Right cardiac atrium (tissue), 5 donors: ENCODE data around the gene RTN4RL1. TPM values are rescaled to one million over a fixed set of nuclear protein-coding genes. Genes with fewer than 3 reads are reported as not detected.
A peak's percentile ranks its signal among the peaks of the same experiment; 100 is the strongest.

Source experiments
- ATAC-seq, 2 donors: fragments of 200-7000 bp; cut with Tn5 transposase; one replicate each; pipeline versions ENCODE4 v1.8.0 to v1.9.1; 2020; ENCODE audit warnings: moderate library complexity in 2 of 2, mild to moderate bottlenecking in 1 of 2
- DNase-seq, 3 donors: peaks; one replicate each; pipeline ENCODE4 v3.0.0-alpha.2; 2020
- H3K27ac ChIP-seq: one replicate; pipeline ENCODE4 v1.5.1; 2013; ENCODE audit warnings: mild to moderate bottlenecking, low read length, control low read depth, moderate library complexity
- H3K27me3 ChIP-seq: one replicate; pipeline ENCODE4 v1.6.1; 2013; ENCODE audit not compliant: control insufficient read depth, insufficient read depth
- H3K4me1 ChIP-seq: one replicate; pipeline ENCODE4 v1.6.1; 2013; ENCODE audit warnings: low read length; ENCODE audit not compliant: control insufficient read depth, insufficient read depth
- H3K4me3 ChIP-seq: one replicate; pipeline ENCODE4 v1.5.1; 2013; ENCODE audit warnings: low read length, control low read depth
- H3K9me3 ChIP-seq: one replicate; pipeline ENCODE4 v1.6.1; 2013; ENCODE audit warnings: low read length; ENCODE audit not compliant: control insufficient read depth
- WGBS: extraction: QIAGEN DNeasy Blood & Tissue Kit; methylation state at CpG from one replicate; pipeline ENCODE4 v1.1.7; 2013; 5-methylcytosine and 5-hydroxymethylcytosine counted together
- intact Hi-C, 4 donors: fragments of 100-400 bp; cut with DNase I; formaldehyde crosslinking; loops; one replicate each; pipeline versions ENCODE4 v1.11.0 to v1.14.0; 2022 to 2023
- polyA plus RNA-seq: library from polyadenylated mRNA; stranded (reverse); fragments of 200-250 nt; gene quantifications from one replicate; pipeline ENCODE4 v1.2.3, GENCODE V29; 2013
- total RNA-seq, 4 donors: library from RNA; stranded (reverse); fragmentation: NEBNext Ultra II Directional; extraction: Animal tissue kit (Norgen Biotek cat#: 25700); gene quantifications; one replicate each; pipeline ENCODE4 v1.2.1, GENCODE V29; 2021
- donor health status: healthy with polysubstance abuse.
- donor health status: DM: no; HTN: yes; CAD: no.
- donor health status: DM: no; HTN: no; CAD: no.
- donor health status: DM: no; HTN: yes; CAD: no; lungs with severe emphysema.
- donor health status: DM: yes; HTN: yes; CAD: no.

Gene RTN4RL1
- total and polyA plus RNA-seq, 5 donors = 3.9 to 5.7 (median 4.4) TPM

GRCh38 chr17:2053380-2054261 lies 28.5 kb upstream of the RTN4RL1 start:
- peak overlapping the region; percentile 39 for H3K4me3 ChIP-seq
- 6% methylated on average over 84 of the region's 84 CpGs for WGBS
- ATAC-seq = peak; percentile 3 to 20
- no peaks in the 10 kb centered on the region for H3K27me3 ChIP-seq
- intact Hi-C loops = loop anchor here in 3 of 4 donors (2.0 kb wide), 2 partner anchors 185 to 191 kb away; no protein-coding TSS in a partner anchor
- H3K4me1 ChIP-seq = peaks cover 2% of the 10 kb centered on the region
- no peak overlapping the region for H3K27ac ChIP-seq
- peak; percentile 87 to 94 (median 93) for DNase-seq
- H3K9me3 ChIP-seq = no peaks in the 10 kb centered on the region

DNA sequence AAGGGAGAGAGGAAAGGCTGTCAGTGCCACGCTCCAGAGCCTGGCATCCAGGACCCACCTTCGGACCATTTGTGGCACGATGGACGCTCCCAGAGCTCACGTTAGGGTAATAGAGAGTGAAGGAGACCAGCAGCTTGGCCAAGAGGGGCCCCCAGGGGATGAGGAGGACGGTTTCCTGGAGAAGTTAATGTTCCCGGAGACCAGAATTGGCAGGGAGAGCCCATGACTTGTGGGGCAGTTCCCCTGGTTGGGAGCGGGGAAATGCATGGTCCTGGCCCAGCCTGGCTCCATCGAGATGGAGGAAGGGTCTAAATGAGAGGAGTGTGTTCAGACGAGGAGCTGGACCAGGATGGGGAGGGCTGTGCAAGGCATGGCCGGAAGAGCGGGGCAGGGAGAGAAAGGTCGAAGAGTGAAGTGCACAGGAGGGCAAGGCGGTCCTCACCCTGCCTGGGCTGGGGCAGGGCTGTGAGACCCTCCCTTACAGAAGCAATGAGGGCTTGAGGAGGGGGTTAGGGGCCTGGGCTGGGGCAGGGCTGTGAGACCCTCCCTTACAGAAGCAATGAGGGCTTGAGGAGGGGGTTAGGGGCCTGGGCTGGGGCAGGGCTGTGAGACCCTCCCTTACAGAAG lies 26.9 kb upstream of the RTN4RL1 start:
- WGBS = 51% methylated on average over 14 of the region's 14 CpGs
- Histone ChIP-seq H3K27me3 (no peaks in the 10 kb centered on the region), H3K4me1 (peaks cover 2% of the 10 kb centered on the region), H3K4me3 (no peak overlapping the region), H3K27ac (no peak overlapping the region), H3K9me3 (no peaks in the 10 kb centered on the region)
- intact Hi-C loops = no loop called here
- DNase-seq (peak in 1 of 3 donors; percentile 53), ATAC-seq (no peak)

DNA sequence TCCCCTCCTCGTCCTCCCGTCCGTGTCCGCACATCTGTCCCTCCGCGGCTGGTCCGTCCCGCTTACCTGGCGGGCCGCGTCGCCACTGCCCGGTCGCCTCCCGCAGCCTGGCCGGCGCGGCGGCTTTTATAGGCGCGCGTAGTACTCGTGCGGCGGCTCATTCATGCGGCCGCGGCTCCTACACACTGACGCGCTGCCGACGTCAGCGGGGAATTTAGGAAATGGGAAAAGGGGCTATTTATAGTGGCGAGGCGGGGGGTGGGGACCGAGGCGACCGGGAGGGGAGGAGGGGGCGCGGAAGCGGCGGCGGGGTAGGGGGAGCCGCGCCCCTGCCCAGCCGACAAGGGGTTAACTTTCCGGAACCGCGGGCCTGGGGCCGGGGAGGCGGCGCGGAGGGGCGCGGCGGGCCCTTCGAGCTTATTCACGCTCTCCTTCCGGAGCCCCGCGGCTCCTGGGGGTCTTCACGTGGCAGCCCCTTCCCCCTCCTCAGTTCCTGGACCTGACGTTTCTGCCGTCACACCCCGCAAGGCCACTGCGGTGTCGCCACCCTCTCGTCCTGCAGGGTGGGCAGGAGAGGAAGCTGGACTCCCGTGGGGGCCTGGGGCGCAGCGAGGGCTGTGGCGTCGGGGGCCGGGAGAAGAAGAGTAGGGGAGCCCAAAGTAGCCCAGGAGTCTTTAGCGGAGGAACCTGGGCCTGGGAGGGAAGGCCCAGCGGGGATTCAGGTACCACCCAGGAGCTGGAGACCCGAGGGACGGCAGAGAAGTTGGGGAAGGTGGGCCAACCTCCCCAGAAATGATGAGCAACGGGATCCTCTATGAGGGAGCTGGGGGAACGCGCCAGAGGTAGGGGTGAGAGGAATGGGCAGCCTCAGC lies 26.2 kb upstream of the RTN4RL1 start:
- peaks cover 2% of the 10 kb centered on the region for H3K4me1 ChIP-seq
- DNase-seq = peak; percentile 62 to 76 (median 70)

GRCh38 chr17:2050300-2051060 lies 25.3 kb upstream of the RTN4RL1 start:
- Histone ChIP-seq H3K27ac (no peak overlapping the region), H3K9me3 (no peaks in the 10 kb centered on the region)
- intact Hi-C loops = no loop called here

More for the DNA sequence above, 26.2 kb upstream of the RTN4RL1 start:
- H3K27me3 ChIP-seq = no peaks in the 10 kb centered on the region
- peak overlapping the region; percentile 68 for H3K4me3 ChIP-seq
- H3K27ac ChIP-seq = no peak overlapping the region
- intact Hi-C loops = no loop called here
- 8% methylated on average over 81 of the region's 81 CpGs for WGBS
- ATAC-seq = peak in 1 of 2 donors; percentile 1
- no peaks in the 10 kb centered on the region for H3K9me3 ChIP-seq

DNA sequence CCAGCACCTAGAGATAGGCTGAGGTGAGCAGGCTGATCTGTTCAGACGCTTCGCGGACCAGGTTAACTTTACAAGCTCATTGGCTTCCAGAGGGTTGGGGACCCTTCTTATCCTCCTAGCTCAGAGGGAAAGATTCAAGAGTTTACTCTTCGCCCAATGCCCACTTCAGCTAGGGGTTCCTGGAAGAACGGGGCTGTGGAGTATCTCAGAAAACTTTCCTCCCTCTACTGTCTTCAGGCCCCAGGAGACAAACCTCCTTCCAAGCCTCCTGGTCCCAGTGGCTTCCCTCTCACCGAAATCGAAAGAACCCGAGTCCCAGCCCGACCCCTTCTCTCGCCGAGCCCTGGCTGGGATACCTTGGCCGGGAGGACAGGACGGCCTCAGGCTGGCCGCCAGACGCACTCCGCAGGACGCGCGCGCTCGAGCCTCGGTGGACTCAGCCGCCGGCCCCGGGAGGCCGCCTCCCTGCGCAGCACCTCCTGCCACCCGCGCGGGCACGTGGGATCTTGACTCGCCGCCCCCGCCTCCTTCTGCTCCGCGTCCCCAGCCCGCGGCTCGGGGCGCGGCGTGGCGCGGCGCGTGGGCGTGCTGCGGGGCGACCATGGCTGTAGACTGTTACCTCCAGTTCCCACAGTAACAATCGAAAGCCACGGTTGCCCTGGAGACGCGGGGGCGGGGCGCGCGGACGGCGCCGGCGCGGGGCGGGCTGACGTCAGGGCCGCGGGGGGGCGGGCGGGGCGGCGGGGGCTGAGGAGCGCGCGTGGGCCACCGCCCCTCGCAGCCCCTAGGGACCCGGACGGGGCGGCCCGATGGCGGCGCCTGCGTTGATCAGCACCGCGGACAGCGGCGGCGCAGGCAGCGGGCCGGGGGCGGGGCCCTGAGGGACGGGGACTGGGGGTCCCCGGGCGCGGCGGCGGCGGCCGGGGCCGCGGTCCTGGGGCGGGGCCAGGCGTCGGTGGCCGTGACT lies 24.5 kb upstream of the RTN4RL1 start:
- WGBS = 3% methylated on average over 103 of the region's 104 CpGs
- Histone ChIP-seq H3K4me1 (peaks cover 2% of the 10 kb centered on the region), H3K27ac (peak overlapping the region; percentile 5), H3K9me3 (no peaks in the 10 kb centered on the region), H3K4me3 (peak overlapping the region; percentile 68), H3K27me3 (no peaks in the 10 kb centered on the region)
- DNase-seq (peak; percentile 91 to 96 (median 96)), ATAC-seq (peak; percentile 34 to 55)
- intact Hi-C loops = loop anchor here in 2 of 4 donors (10.0 kb wide), 1 partner anchor 375 kb away; no protein-coding TSS in a partner anchor

More at GRCh38 chr17:2050300-2051060, 25.3 kb upstream of the RTN4RL1 start:
- Histone ChIP-seq H3K27me3 (no peaks in the 10 kb centered on the region), H3K4me3 (peak overlapping the region; percentile 68), H3K4me1 (peaks cover 2% of the 10 kb centered on the region)
- ATAC-seq = peak; percentile 37 to 45
- DNase-seq = peak; percentile 77 to 89 (median 88)
- 1% methylated on average over 87 of the region's 88 CpGs for WGBS

DNA sequence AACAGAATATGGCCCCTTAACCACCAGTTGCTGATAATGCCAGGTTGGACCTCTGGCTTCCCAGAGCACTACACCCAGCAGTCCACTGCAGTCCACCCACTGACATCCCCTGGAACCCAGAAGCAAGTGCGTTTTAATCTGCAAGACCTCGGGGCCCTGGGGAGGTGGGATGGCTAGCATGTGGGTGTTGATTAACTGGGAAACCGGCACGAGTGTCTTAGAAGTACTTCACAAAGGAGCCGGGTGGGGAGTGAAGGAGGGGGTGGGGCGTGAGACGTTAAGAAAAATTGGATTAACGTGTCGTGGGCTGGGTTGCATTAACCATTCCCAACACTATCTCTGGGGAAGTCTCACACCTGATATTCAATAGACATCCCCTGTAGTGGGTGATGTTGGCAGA lies 23.7 kb upstream of the RTN4RL1 start:
- intact Hi-C loops = loop anchor here in 2 of 4 donors (10.0 kb wide), 1 partner anchor 374 kb away; no protein-coding TSS in a partner anchor
- DNase-seq (no peak), ATAC-seq (no peak)
- Histone ChIP-seq H3K4me3 (no peak overlapping the region), H3K27me3 (no peaks in the 10 kb centered on the region), H3K27ac (no peak overlapping the region), H3K4me1 (peaks cover 2% of the 10 kb centered on the region), H3K9me3 (no peaks in the 10 kb centered on the region)
- WGBS = 12% methylated on average over 9 of the region's 9 CpGs

DNA sequence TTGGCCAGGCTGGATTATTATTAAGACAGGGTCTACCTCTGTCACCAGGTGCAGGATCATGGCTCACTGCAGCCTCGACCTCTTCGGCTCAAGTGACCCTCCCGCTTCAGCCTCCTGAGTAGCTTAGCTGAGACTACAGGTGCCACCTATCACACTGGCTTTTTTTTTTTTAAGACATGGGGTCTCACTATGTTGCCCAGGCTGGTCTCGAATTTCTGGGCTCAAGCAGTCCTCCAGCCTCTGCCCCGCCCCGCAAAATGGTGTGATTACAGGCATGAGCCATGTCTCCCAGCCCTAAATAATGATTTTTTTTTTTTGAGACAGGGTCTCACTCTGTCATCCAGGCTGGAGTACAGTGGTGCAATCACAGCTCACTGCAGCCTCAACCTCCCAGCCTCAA lies 22.5 kb upstream of the RTN4RL1 start:
- Histone ChIP-seq H3K4me1 (peaks cover 2% of the 10 kb centered on the region), H3K27me3 (no peaks in the 10 kb centered on the region), H3K27ac (no peak overlapping the region), H3K4me3 (no peak overlapping the region), H3K9me3 (no peaks in the 10 kb centered on the region)
- DNase-seq (no peak), ATAC-seq (no peak)
- intact Hi-C loops = loop anchor here in 2 of 4 donors (10.0 kb wide), 1 partner anchor 373 kb away; no protein-coding TSS in a partner anchor
- WGBS = 94% methylated on average over 6 of the region's 6 CpGs

DNA sequence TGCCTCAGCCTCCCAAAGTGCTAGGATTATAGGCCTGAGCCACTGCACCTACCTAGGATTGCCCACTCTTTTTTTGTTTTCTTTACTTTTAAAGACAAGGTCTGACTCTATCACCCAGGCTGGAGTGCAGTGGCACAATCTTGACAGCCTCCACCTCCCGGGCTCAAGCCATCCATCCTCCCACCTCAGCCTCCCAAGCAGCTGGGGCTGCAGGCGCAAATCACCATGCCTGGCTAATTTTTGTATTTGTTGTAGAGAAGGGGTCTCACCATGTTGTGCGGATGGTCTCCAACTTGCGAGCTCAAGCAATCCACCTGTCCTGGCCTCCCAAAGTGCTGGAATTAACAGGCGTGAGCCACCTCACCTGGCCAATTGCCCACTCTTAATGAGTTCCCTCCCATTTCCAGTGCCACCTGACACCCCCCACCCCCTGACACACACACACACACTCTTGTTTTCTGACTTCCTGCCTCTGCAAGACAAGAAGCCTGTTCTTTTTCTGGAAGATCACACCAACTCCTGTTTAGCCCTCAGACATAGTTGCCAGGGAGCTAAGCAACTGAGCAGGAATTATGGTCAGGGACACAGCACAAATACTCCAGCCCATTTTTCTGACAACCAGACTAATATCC lies 19.2 kb upstream of the RTN4RL1 start:
- no peak for ATAC-seq

GRCh38 chr17:2043785-2044184 lies 18.7 kb upstream of the RTN4RL1 start:
- intact Hi-C loops = loop anchor here in 2 of 4 donors (10.0 kb wide), 1 partner anchor 369 kb away; no protein-coding TSS in a partner anchor
- ATAC-seq = no peak
- Histone ChIP-seq H3K4me1 (no peaks in the 10 kb centered on the region), H3K9me3 (no peaks in the 10 kb centered on the region), H3K27me3 (no peaks in the 10 kb centered on the region), H3K4me3 (no peak overlapping the region), H3K27ac (no peak overlapping the region)
- WGBS = 87% methylated on average over 6 of the region's 6 CpGs
- peak in 1 of 3 donors; percentile 22 for DNase-seq

More for the DNA sequence above, 19.2 kb upstream of the RTN4RL1 start:
- intact Hi-C loops = loop anchor here in 2 of 4 donors (10.0 kb wide), 1 partner anchor 370 kb away; no protein-coding TSS in a partner anchor
- Histone ChIP-seq H3K4me3 (no peak overlapping the region), H3K27ac (no peak overlapping the region), H3K4me1 (peaks cover 2% of the 10 kb centered on the region), H3K27me3 (no peaks in the 10 kb centered on the region), H3K9me3 (no peaks in the 10 kb centered on the region)
- peak in 1 of 3 donors; percentile 24 for DNase-seq
- WGBS = 93% methylated on average over 5 of the region's 5 CpGs
